GM20431 (cell line): Measurements from ENCODE around the gene CAMSAP2.

ENCODE experiments used
- in situ Hi-C: fragments of 300-500 bp; cut with MseI, MboI; formaldehyde crosslinking; loops from one replicate; pipeline ENCODE4 v1.15.0; 2020; ENCODE audit warnings: low sequenced_read_pairs; ENCODE audit not compliant: unreplicated experiment

Gene CAMSAP2

DNA sequence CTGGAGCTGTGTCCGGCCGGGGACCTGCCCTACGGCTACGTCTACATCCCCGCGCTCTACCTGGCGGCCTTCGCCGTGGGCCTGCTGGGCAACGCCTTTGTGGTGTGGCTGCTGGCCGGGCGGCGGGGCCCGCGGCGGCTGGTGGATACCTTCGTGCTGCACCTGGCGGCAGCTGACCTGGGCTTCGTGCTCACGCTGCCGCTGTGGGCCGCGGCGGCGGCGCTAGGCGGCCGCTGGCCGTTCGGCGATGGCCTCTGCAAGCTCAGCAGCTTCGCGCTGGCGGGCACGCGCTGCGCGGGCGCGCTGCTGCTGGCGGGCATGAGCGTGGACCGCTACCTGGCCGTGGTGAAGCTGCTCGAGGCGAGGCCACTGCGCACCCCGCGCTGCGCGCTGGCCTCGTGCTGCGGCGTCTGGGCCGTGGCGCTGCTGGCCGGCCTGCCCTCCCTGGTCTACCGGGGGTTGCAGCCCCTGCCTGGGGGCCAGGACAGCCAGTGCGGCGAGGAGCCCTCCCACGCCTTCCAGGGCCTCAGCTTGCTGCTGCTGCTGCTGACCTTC, 134.5 kb downstream of the CAMSAP2 start:
- in situ Hi-C loops = no loop called here

DNA sequence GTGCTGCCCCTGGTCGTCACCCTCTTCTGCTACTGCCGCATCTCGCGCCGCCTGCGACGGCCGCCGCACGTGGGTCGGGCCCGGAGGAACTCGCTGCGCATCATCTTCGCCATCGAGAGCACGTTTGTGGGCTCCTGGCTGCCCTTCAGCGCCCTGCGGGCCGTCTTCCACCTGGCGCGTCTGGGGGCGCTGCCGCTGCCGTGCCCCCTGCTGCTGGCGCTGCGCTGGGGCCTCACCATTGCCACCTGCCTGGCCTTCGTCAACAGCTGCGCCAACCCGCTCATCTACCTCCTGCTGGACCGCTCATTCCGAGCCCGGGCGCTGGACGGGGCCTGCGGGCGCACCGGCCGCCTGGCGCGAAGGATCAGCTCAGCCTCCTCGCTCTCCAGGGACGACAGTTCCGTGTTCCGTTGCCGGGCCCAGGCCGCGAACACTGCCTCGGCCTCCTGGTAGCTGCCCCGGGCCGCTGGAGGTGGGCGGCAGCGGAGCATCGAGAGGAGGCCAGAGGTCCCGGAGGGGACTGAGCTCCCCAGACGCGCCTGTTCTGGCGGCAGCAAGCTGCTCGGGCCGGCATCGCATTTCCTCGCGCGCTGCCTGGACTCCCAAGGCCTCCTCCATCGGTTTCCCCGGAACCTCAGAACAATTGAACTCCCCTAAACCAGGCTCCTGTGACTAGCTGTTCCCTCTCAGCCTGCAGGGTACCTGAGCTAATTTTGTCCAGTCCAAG, 135.1 kb downstream of the CAMSAP2 start:
- in situ Hi-C loops = no loop called here

DNA sequence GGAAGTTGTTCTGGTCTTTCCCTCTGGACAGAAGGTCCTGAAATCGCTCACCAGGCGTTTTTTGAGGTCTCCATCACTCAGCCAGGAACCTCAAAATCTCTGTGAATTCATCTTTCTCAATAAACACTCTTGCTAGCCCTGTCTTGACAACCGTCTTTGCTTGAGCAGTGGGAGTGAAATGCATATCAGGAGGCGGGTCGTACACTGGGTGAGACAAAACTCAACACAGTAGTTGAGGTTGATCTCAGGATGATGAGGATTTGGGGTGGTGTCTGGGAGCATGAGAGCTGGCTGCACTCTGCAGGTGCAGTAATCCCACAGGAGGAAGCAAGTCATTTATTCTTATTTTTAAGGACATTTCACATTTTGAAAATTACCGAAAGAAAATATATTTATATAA, 136.0 kb downstream of the CAMSAP2 start:
- in situ Hi-C loops = no loop called here

DNA sequence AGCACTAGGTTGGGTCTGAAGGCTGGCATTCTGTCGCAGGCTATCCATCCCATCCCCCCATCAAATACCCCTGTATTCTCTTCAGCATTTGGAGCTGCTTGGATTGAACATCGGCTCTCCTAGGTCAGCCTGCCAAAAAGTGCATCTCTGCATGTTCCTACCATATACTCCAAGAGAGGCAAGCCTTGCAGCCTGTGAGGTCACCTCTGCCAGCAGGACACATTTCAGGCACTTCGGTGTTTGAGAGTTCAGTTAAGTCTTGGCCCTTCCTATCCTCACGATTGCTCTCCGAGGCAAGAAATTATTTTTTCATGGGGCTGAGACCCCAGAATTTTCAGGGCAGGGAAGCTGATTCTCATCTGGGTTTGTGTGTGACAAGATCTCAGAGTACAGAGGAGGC, 136.7 kb downstream of the CAMSAP2 start:
- in situ Hi-C loops = no loop called here

DNA sequence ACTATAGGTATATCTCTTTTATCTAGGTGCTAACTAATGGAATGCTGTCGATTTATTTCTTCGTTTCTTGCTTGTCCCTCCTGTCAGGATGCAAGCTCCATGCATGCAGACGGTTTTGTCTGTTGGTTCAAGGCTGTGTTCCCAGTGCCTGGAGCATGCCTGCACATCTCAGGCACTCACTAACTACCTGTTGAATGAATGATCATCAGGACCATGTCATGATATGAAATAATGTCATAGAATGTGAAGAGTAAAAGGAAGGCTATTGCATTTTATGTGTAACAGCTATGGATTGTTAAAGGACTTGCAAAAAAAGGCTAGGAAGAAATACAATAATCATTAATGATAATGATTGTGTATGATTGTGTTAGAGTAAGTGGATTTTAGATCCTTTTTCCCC, 138.3 kb downstream of the CAMSAP2 start:
- in situ Hi-C loops = no loop called here

DNA sequence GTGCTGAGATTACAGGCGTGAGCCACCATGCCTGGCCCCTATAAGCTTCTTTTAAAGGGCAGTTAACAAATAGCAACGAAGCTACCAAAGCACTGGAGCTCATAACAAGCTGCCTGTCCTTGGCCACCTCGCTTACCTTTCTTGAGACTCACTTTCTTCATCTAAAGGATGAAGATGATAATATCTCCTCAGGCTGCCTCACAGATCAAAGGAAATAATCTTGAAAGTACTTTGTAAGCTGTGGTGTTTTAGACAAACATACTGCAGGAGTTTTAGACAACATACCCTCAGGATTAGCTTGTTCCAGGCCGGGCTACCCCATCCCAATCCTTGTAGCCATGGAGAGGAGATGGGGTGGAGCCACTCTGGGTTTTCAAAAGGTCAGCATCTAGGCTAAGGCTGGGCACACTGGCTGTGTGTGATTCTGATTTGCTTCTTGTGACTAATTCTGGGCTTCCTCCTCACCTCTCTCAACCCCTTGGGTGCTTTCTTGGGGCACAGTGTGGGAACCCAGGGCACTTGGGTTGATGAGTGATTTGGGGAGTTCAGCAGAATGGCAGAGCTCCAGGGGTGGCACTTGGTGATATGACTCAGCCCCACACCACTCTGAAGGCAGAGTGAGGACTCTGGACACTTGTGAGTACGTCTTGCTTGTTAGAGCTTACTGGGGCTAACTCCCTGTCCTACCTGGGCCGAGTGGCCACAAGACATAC, 139.3 kb downstream of the CAMSAP2 start:
- in situ Hi-C loops = no loop called here

DNA sequence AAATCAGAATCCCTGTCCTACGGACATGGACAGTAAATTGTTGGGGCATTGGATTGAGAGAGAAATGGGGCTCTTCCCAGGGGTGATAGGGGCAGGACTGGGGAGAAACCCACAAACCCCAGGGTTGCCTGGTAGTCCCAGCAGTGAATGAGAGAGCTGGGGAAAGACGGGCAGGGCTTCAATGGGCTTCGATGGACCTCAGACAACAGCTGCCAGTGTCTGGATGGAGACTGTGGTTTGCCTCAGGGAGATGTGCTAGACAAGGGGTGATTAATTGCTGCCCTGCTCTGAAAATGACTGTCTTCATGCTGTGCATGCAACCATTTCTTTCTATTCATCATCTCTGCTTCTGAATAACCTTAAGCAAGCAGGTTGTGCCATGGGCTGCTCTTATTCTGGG, 141.5 kb downstream of the CAMSAP2 start:
- in situ Hi-C loops = no loop called here

DNA sequence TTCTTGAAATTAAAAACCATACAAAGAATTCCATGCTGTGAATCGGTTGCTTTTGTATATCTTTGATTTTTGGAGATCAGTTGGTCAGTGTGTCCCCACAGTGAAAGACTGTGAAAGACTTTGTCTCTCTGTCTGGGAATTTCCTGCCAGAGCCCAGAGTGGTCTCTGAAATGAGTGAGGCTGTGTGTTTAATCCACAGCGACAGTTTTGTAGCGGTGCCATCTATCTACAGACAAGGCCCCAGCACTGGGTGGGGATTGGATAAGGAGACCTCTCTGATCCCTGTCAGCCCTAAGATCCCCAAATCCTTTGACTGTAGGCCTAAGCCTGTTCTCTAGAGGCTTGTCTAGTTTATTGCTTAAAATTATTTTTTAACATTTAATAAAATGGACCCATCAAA, 144.4 kb downstream of the CAMSAP2 start:
- in situ Hi-C loops = no loop called here

DNA sequence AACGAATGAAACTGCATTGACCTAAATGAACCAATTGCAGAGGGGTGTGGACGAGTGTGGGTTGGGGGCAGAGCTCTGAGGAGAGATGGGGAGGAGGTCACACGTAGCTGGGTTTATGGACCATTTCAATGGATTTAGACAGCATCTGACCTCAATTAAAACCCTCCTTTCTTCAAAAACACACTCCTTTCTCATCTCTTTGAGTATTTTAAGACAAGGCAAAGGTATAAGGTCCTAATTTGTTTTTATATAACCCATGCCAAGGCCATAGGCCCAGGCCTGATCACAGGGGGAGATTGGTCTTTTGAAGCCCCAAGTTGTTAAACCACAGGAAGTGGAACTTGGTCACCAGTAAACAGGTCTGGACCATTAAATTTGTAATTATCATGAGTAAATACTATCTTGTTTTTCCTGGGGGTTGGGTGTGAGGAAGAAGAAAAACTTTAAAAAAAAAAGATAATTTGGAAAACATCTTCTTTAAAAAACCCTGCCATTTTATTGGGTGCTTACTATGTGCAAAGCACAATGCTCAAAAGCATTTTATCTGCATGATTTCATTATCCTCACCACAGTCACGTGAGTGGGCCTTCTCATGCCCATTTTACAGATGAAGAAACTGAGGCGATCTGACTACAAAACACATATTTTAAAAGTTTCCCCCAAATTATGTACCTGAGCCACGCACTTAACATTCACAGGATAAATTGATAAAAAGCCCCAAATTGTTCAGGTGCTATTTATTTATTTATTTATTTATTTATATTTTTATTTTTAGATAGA, 147.1 kb downstream of the CAMSAP2 start:
- in situ Hi-C loops = no loop called here

DNA sequence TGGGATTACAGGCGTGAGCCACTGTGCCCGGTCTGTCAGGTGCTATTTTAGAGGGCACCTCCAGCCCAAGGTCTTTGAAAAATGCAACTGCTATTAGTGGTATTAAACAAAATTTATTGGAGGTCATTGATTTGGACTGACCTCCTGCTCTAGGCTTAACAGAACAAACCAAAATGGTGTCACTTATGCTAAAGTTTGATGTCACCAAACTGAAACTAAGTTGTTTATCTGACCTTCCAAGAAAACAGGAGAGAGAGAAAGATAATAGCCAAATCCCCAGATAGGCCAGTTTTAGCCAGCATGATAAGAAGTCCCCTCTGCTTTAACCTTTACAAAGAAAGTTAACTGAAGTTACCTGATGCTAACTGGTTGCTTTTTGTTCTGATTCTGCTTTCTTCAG, 147.9 kb downstream of the CAMSAP2 start:
- in situ Hi-C loops = no loop called here

DNA sequence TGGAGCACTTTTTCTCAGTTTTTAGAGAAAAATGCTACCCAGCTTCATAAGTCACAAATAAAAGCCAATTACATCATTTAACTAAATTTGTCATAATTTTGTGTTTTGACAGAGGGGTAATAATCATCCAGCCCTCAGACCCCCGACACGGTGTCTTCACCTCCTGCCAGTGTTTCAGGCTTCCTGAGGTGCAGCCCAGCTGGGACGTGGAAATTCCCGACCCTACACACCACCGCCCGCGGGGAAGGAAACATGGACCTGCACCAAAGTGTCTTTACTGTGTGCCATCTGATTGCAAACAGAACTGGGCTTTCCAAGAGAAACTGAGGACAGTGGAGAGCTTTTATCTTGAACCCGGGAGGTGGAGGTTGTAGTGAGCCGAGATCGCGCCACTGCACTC, 148.3 kb downstream of the CAMSAP2 start:
- in situ Hi-C loops = no loop called here

DNA sequence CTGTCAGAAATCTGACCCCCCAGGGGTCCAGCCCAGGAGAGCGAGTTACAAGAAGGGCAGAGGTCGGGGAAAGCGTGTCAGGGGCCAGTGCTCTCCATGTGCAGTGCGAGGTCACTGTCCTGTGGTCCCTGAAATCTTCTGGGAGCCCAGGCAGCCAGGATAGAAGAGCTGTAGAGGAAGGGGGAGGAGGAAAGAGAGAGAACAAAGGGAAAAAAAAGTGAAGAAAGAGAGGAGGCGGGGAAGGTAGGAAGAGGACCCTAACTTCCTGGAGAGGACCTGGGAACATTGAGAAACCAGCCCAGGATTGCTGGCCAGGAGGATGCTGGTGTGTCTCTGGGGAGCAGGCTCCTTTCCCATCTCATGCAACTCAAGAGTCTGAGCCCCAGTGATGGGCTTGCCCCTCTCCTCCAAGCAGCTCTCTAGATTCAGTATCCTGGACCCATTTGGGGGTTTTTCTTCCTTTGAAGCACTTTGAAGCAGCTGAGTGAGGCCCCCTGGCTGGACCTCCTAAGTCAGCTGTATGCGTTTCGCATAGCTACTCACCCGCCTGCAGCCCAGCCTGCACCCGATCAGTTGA, 149.2 kb downstream of the CAMSAP2 start:
- in situ Hi-C loops = no loop called here

DNA sequence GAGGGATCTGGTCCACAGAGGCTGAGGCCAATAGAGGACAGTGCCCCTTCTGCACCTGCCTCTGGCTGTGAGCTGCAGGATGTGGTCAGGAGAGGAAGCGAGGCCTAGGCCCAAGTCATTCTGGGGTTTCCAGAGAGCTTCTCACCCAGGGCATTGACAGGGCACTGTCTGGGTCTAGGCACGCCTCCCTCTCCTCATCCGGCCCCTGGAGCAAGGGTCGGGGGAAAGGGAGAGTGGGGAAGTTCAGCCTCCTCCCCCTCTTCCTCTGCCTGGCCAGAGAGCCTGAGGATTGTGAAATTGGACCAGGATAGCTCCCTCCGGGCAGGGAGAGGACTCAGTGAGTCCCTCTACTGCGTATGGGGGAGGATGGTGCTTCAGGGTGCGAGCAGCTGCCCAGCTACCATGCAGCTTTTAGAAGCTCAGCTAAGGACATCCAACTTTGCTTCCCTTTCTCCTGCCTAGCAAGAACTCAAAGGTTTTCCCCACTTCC, 149.7 kb downstream of the CAMSAP2 start:
- in situ Hi-C loops = no loop called here

DNA sequence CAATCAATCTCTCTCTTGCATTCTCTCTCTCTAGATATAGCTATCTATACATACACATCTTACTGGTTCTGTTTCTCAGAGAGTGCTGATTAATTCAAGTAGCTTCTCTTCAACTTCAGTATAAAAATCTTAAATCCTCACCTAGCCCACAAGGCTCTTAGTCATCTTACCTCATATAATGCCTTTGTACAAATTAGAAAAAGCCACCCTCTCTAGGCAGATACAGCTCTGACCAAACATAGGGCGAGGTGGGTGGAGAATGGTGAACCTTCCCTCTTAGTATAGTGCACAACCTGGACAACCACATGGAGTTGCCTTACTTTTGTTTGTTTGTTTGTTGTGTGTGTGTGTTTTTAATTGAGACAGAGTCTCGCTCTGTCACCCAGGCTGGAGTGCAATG, 150.9 kb downstream of the CAMSAP2 start:
- in situ Hi-C loops = no loop called here

DNA sequence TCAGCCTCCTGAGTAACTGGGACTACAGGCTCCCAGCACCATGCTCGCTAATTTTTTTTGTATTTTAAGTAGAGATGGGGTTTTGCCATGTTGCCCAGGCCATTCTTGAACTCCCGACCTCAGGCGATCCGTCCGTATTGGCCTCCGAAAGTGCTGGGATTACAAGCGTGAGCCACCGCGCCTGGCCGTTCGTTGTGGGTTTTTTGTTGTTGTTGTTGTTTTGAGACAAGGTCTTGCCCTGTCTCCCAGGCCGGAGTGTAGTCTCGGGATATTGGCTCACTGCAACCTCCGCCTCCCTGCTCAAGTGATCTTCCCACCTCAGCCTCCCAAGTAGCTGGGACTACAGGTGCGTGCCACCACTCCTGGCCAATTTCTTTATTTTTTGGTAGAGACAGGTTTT, 151.3 kb downstream of the CAMSAP2 start:
- in situ Hi-C loops = no loop called here

DNA sequence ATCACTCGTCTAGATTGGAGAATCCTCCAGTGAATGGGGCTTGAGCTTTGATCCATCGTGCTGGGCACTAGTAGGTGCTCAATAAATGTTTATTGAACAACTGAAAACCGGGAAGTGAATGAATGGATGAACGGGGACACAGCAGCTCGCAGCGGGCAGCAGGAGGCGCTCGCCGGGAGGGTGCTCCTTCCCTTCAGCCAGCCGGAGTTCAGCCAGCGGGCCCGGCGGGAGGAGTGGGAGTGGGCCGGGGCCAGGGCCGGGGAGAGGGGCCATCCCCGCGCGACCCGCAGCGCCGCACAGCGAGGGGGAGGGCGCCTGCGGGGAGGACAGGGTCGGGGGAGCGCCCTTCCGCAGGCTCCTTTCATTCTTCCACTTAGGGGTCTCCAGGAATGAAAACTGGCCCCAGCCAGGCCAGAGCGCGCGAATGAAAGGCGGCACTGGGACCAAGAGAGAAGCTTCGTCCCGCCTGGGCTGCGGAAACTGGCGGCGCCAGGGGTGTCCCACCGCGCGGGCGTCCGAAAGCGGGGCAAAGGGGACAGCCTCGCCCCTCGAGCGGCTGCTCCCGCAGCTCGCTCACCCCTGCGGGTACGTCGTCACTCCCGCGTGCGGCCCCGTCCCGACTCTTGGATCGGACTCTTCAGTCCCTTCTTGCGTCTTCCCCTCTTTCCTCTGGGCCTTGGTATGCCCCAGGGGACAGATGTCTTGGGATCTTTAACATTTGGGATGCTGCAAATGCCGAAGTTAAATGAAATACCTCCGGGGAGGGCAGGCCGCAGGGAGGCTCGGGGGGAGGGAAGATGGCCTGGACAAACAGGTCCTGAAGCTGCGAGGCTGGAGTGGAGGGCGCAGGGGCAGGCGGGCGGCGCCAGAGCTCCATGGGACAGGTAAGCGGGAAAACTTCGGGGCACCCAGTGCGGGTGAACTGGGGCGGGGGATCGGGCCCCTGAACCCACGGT, 152.4 kb downstream of the CAMSAP2 start:
- in situ Hi-C loops = no loop called here

DNA sequence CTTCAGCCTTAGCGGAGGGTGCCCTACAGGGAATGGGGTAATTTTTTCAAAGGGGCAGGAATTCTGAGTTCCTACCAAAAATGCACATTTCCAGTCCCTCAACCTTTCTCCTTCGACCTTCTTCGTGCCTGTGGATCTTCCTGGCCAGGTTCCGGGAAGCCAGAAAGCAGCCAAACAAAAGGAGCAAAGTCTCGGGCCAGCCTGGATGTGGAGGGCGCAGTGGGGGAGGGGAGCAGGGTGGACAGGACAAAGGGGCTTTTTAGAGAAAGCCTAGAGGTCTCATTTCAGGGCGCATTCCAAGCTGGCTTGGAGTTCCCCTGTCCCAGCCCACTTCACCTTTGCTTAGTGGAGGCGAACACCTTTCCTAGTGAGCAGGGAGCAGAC, 153.1 kb downstream of the CAMSAP2 start:
- in situ Hi-C loops = no loop called here

DNA sequence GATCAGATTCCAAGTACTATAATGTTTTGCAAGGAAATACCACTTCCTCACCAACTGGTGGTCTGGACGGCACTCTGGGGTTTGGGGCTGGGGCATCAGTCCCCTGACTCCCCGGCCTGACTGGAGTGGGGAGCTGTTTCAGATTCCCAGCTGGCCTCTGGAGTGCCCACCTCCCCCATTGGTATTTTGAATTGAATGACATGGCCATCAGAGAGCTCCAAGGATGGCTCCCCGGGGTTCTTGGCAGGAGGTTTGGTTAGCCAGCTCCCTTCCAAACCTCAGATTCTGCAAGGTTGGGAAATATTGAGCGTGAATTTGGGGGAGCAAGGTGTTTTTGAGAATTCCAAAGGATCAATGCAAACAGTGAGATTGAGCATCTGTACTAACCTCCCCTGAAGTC, 153.9 kb downstream of the CAMSAP2 start:
- in situ Hi-C loops = no loop called here

DNA sequence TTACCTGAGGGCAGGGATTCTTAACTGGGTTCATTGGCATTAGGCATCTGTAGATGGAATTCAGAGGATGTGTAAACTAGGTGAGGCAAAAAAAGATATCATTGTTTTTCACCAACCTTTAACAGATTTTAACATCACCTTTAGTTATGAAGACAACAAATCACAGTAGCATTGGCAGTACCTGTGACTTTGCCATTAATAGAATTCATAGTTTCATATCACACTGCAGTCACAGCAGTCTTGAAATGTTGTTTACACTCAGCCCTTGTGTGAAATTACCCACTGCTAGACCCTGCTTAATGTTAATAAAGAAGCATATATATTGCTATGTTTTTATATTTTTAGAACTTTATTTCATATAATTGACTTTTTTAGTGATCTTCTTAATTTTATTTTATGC, 154.3 kb downstream of the CAMSAP2 start:
- in situ Hi-C loops = no loop called here
